ENCODE data around the gene DLG2. TPM values are rescaled to one million over a fixed set of nuclear protein-coding genes. Genes with fewer than 3 reads are reported as not detected.

The DLG2 gene
- total RNA-seq, 1 donor from 2014 or later, result 5.1 TPM

DNA sequence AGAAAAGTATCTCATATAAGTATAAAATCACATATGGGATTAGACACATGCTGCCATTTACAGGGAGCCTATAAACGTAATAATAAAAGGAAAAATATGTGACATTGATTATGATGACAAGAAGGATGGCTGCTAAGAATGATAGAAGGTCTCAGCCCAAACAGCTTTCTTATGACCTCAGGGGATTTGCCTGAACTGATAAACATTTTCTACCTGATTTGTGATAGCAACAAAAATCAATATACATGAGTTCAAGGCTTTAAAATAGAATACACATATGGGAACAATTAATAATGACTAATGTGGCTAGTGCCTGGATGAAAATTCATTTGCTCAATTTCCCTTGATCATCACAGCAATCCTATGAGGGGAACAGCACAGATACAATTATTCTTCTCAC is 1704.2 kb downstream of the DLG2 start:
- no peak overlapping the region for H3K4me3 Mint-ChIP-seq (ENCODE audit: unreplicated experiment)
- TF ChIP-seq, protein P1, sequence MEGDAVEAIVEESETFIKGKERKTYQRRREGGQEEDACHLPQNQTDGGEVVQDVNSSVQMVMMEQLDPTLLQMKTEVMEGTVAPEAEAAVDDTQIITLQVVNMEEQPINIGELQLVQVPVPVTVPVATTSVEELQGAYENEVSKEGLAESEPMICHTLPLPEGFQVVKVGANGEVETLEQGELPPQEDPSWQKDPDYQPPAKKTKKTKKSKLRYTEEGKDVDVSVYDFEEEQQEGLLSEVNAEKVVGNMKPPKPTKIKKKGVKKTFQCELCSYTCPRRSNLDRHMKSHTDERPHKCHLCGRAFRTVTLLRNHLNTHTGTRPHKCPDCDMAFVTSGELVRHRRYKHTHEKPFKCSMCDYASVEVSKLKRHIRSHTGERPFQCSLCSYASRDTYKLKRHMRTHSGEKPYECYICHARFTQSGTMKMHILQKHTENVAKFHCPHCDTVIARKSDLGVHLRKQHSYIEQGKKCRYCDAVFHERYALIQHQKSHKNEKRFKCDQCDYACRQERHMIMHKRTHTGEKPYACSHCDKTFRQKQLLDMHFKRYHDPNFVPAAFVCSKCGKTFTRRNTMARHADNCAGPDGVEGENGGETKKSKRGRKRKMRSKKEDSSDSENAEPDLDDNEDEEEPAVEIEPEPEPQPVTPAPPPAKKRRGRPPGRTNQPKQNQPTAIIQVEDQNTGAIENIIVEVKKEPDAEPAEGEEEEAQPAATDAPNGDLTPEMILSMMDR (IDR thresholded peaks at IDR 0.05; ENCODE audit: unreplicated experiment), result no peak
- H3K36me3 Mint-ChIP-seq (ENCODE audit: low read depth, unreplicated experiment), result no peaks in the 10 kb centered on the region
- no peak for DNase-seq (ENCODE audit: low spot score)
- H3K9me3 Mint-ChIP-seq (ENCODE audit: unreplicated experiment), result no peaks in the 10 kb centered on the region
- no peak overlapping the region for H3K27ac Mint-ChIP-seq (ENCODE audit: unreplicated experiment)
- no peaks in the 10 kb centered on the region for H3K27me3 Mint-ChIP-seq (ENCODE audit: unreplicated experiment)
- H3K4me1 Mint-ChIP-seq (ENCODE audit: unreplicated experiment), result peaks cover 1% of the 10 kb centered on the region

DNA sequence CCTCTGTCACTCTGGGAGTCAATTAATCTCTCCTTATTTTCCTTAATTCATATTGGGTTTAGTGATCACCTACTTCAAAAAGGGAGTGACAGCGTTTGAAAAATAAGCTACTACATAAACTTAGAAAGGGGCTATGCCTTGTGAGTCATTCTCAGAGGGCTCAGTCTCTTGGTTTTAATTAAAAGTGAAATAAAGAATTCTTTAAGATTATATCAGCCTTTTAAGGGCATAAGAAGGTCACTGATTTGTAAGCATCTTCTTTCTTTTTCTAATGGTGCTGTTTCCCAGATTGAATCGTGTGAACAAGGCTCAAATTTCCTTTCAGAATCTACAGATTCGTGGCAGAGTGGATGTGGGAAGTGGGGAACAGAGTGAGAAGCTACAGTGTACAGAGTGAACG is 1704.8 kb downstream of the DLG2 start:
- Mint-ChIP-seq H3K27me3 (ENCODE audit: unreplicated experiment) (no peaks in the 10 kb centered on the region), H3K36me3 (ENCODE audit: low read depth, unreplicated experiment) (no peaks in the 10 kb centered on the region), H3K4me3 (ENCODE audit: unreplicated experiment) (no peak overlapping the region), H3K4me1 (ENCODE audit: unreplicated experiment) (peaks cover 3% of the 10 kb centered on the region), H3K27ac (ENCODE audit: unreplicated experiment) (no peak overlapping the region), H3K9me3 (ENCODE audit: unreplicated experiment) (no peaks in the 10 kb centered on the region)
- DNase-seq (ENCODE audit: low spot score), result no peak
- TF ChIP-seq, protein P1 (IDR thresholded peaks at IDR 0.05; ENCODE audit: unreplicated experiment), result no peak

DNA sequence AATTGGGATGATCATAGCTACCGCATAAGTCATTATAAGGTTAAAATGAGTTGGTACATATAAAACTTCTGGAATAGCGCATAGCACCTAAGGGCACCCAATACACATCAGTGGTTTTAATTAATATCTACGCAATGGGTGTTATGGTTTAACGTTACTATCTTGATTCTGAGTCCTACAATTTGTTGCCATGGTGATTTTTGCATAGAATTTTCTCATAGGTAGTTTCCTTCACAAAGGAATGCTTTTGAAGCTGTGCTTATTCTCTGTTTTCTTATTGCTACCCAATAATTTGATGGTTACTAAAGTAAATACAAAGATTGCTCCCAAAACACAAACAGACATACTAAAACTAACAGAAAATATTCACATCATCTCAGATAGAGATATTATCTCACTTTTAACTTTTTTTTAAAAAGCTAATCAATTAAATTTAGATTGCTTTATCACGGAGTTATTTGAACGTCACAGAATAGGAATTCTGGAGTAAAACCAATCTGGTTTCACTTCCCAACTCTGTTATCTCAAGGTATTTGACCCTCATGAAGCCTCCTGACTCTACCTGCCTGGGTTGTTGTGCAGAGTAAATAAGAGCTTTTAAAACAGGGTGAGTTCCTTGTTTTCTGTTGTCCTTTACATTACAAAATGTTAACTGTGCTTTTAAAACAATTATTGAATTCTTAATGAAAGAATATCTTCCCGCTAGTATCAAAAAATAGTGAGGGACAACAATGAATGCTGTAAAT is 1705.5 kb downstream of the DLG2 start:
- H3K36me3 Mint-ChIP-seq (ENCODE audit: low read depth, unreplicated experiment), result no peaks in the 10 kb centered on the region
- H3K4me3 Mint-ChIP-seq (ENCODE audit: unreplicated experiment), result no peak overlapping the region
- TF ChIP-seq, protein P1 (IDR thresholded peaks at IDR 0.05; ENCODE audit: unreplicated experiment), result no peak
- DNase-seq (ENCODE audit: low spot score), result no peak
- peaks cover 3% of the 10 kb centered on the region for H3K4me1 Mint-ChIP-seq (ENCODE audit: unreplicated experiment)
- no peaks in the 10 kb centered on the region for H3K27me3 Mint-ChIP-seq (ENCODE audit: unreplicated experiment)
- no peak overlapping the region for H3K27ac Mint-ChIP-seq (ENCODE audit: unreplicated experiment)
- H3K9me3 Mint-ChIP-seq (ENCODE audit: unreplicated experiment), result no peaks in the 10 kb centered on the region

DNA sequence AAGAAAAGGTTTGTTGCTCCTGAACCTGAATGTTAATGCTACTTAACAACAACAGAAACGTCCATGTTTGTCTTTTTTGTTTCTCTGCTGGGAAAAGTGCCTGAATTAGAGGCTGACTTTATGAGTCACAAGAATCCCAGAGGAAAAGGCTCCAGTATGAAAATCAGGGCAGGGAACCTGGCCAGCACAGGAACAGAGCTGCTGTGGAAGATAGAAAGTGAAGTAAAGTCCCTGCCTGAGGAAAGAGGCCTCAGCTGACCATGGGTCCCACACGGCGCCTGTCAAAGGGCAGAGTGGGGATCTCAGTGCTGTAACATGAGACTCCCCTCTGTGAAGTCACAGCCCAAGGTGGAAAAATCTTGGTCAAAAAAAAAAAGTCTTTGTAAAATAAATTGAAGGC is 1708.7 kb downstream of the DLG2 start:
- TF ChIP-seq, protein P1 (IDR thresholded peaks at IDR 0.05; ENCODE audit: unreplicated experiment), result no peak
- H3K4me1 Mint-ChIP-seq (ENCODE audit: unreplicated experiment), result peaks cover 3% of the 10 kb centered on the region
- H3K27ac Mint-ChIP-seq (ENCODE audit: unreplicated experiment), result no peak overlapping the region
- no peak for DNase-seq (ENCODE audit: low spot score)
- H3K4me3 Mint-ChIP-seq (ENCODE audit: unreplicated experiment), result no peak overlapping the region
- H3K36me3 Mint-ChIP-seq (ENCODE audit: low read depth, unreplicated experiment), result no peaks in the 10 kb centered on the region
- no peaks in the 10 kb centered on the region for H3K9me3 Mint-ChIP-seq (ENCODE audit: unreplicated experiment)
- no peaks in the 10 kb centered on the region for H3K27me3 Mint-ChIP-seq (ENCODE audit: unreplicated experiment)

DNA sequence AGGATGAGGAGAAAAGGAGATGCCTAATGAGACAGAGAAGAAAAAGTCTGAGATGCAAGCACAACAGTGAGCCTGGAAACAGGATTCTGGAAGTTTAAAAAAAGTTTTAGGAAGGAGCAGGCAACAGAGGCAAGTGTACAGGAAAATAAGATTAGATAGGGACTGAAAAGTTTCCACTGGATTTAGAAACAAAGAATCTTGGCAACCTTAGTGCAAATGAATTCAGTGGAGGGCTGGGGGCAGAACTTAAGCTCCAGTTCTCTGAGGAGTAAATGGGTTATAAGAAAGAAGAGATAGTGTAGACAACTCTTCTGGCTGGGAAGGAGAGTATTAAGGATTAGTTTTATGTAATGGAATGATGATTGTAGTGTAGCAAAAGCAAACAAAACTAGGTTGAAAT is 1712.1 kb downstream of the DLG2 start:
- Mint-ChIP-seq H3K4me3 (ENCODE audit: unreplicated experiment) (no peak overlapping the region), H3K9me3 (ENCODE audit: unreplicated experiment) (no peaks in the 10 kb centered on the region), H3K4me1 (ENCODE audit: unreplicated experiment) (peaks cover 8% of the 10 kb centered on the region), H3K36me3 (ENCODE audit: low read depth, unreplicated experiment) (no peaks in the 10 kb centered on the region), H3K27me3 (ENCODE audit: unreplicated experiment) (no peaks in the 10 kb centered on the region), H3K27ac (ENCODE audit: unreplicated experiment) (no peak overlapping the region)
- TF ChIP-seq, protein P1 (IDR thresholded peaks at IDR 0.05; ENCODE audit: unreplicated experiment), result no peak
- no peak for DNase-seq (ENCODE audit: low spot score)
